K562 (cell line): ENCODE data around the gene CKAP5. TPM values are rescaled to one million over a fixed set of nuclear protein-coding genes. Genes with fewer than 3 reads are reported as not detected.

Source experiments
- CBX3 ChIP-seq, 2 experiments: IDR thresholded peaks; 1 replicate in 1 of 2; 2 replicates in 1 of 2; pipeline ENCODE4 v1.6.1; 2012; ENCODE audit warnings: inconsistent platforms in 2 of 2, low read length in 2 of 2, borderline replicate concordance in 1 of 2, control low read depth in 1 of 2
- FOXK1 ChIP-seq: sonication (generic); formaldehyde crosslinking; IDR thresholded peaks from 2 replicates; pipeline ENCODE4 v1.8.0; 2022; ENCODE audit warnings: missing genetic modification reagents, mild to moderate bottlenecking, borderline replicate concordance
- GMEB1 ChIP-seq: fragments of 250-450 bp; sonication (Bioruptor Pico); IDR thresholded peaks from 2 replicates; pipeline ENCODE4 v1.4.0; 2020; ENCODE audit warnings: mild to moderate bottlenecking
- LEF1 ChIP-seq: fragments of 450-650 bp; IDR thresholded peaks from 2 replicates; pipeline ENCODE4 v1.6.1; 2016; ENCODE audit warnings: mild to moderate bottlenecking
- SMARCC2 ChIP-seq: fragments of 450-650 bp; IDR thresholded peaks from 2 replicates; pipeline ENCODE4 v1.6.1; 2017; ENCODE audit warnings: antibody characterized with exemption, moderate library complexity, mild to moderate bottlenecking, low read depth
- ZBTB8A ChIP-seq: fragments of 450-650 bp; IDR thresholded peaks from 2 replicates; pipeline ENCODE4 v1.6.1; 2018; ENCODE audit warnings: mild to moderate bottlenecking, moderate library complexity; ENCODE audit not compliant: partially characterized antibody
- polyA plus RNA-seq, 8 experiments: library from polyadenylated mRNA; depleted of rRNA in 4 of 8; stranded (reverse) in 5 of 8; unstranded in 3 of 8; fragments of >200 nt; fragmentation: Nextera tagmentation in 2 of 8; fragmentation: Illumina TruSeq in 1 of 8; extraction: Ambion mirVana in 2 of 8; extraction: Trizol in 1 of 8; gene quantifications; 2 replicates each; pipeline versions ENCODE4 v1.2.1 to v1.2.3, GENCODE V29; 2011 to 2014; ENCODE audit warnings: inconsistent platforms in 1 of 8, missing spikeins in 1 of 8
- total RNA-seq, 7 experiments: library from RNA; depleted of rRNA in 6 of 7; stranded (reverse); fragments of >200 nt in 6 of 7; fragmentation: Illumina TruSeq in 2 of 7; extraction: Trizol in 2 of 7; gene quantifications; 2 replicates each; pipeline versions ENCODE4 v1.2.1 to v1.2.3, GENCODE V29; 2011 to 2021; ENCODE audit warnings: low replicate concordance in 1 of 7
- TF ChIP-seq, protein P1 (sequence below): fragments of 250-450 bp; sonication (Bioruptor Pico); IDR thresholded peaks from 2 replicates; pipeline ENCODE4 v1.4.0; 2020

The CKAP5 gene
- total and polyA plus RNA-seq, 9 of the 15 experiments (the other 6 are each of a cell fraction or from before 2014, with no cell fraction given): 60.1 to 239 (median 139) TPM

- TF ChIP-seq FOXK1: no peak
- TF ChIP-seq, protein P1, sequence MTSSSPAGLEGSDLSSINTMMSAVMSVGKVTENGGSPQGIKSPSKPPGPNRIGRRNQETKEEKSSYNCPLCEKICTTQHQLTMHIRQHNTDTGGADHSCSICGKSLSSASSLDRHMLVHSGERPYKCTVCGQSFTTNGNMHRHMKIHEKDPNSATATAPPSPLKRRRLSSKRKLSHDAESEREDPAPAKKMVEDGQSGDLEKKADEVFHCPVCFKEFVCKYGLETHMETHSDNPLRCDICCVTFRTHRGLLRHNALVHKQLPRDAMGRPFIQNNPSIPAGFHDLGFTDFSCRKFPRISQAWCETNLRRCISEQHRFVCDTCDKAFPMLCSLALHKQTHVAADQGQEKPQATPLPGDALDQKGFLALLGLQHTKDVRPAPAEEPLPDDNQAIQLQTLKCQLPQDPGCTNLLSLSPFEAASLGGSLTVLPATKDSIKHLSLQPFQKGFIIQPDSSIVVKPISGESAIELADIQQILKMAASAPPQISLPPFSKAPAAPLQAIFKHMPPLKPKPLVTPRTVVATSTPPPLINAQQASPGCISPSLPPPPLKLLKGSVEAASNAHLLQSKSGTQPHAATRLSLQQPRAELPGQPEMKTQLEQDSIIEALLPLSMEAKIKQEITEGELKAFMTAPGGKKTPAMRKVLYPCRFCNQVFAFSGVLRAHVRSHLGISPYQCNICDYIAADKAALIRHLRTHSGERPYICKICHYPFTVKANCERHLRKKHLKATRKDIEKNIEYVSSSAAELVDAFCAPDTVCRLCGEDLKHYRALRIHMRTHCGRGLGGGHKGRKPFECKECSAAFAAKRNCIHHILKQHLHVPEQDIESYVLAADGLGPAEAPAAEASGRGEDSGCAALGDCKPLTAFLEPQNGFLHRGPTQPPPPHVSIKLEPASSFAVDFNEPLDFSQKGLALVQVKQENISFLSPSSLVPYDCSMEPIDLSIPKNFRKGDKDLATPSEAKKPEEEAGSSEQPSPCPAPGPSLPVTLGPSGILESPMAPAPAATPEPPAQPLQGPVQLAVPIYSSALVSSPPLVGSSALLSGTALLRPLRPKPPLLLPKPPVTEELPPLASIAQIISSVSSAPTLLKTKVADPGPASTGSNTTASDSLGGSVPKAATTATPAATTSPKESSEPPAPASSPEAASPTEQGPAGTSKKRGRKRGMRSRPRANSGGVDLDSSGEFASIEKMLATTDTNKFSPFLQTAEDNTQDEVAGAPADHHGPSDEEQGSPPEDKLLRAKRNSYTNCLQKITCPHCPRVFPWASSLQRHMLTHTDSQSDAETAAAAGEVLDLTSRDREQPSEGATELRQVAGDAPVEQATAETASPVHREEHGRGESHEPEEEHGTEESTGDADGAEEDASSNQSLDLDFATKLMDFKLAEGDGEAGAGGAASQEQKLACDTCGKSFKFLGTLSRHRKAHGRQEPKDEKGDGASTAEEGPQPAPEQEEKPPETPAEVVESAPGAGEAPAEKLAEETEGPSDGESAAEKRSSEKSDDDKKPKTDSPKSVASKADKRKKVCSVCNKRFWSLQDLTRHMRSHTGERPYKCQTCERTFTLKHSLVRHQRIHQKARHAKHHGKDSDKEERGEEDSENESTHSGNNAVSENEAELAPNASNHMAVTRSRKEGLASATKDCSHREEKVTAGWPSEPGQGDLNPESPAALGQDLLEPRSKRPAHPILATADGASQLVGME (CRISPR knock-in tag): no peak
- TF ChIP-seq GMEB1 (CRISPR knock-in tag): no peak
- TF ChIP-seq SMARCC2: no peak
- TF ChIP-seq CBX3 (IDR thresholded peaks at IDR 0.05; ENCODE audit: borderline replicate concordance in 1 of 2, low read length in 2 of 2): peak in 1 of 2 experiments; percentile 60; a peak in 1 of 3 replicates
- TF ChIP-seq ZBTB8A: no peak
- no peak for TF ChIP-seq LEF1
Observed at GRCh38 chr11:46808799-46809431, 37.2 kb downstream of the CKAP5 start (continued).
